NCI-H2029 treated with DMSO at 0.1 percent for 48 hours (cell line): ENCODE measurements around the gene ROPN1B.

Experiments used
- DNase-seq: peaks from one replicate; lab custom pipeline; 2025; lab: John Stamatoyannopoulos, UW

The ROPN1B gene

DNA sequence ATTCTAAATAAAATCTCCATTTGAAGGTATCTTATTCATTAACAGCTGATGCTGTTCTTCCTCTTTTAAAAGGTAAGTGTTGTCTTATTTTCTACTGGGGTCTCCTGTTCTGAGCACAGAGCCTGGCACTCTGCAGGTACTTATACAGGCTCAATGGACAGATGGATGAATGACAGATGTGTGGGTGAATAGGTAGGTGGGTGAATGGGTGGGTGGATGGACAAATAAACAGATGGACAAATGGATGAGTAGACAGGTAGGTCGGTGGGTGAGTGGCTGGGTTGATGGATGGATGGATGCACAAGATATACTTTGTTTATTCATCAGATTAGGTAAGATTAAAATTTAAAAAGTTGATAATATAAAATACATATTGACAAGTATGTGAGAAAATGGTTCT, 61.5 kb downstream of the ROPN1B start:
- DNase-seq, result no peak

DNA sequence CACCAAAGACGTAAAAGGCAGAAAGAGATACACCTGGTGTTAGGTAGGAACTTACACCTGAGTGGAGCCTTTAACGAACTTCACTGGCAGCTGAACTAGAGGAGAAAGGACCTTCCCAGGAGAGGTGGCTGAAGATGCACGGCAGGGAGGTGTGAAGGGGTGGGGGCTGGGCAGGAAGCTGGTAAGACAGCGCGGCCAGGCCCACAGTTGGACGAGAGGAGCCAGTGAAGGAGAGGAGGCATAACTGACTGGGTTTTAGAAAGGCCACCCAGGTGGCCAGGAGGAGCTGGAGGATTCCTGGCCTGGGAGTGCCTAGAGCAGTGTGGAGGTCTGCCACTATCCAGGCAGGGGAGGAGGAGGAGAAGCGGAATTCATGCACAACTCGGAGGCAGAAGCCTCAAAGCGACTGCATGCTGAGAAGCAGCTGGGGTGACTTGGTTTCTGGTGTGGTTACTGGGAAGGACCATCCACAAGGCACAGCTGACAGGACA, 63.0 kb downstream of the ROPN1B start:
- no peak for DNase-seq
